Thyroid gland (tissue), 4 donors: Measurements from ENCODE around the gene FIG4. TPM values are rescaled to one million over a fixed set of nuclear protein-coding genes. Genes with fewer than 3 reads are reported as not detected.
"Not testable (repeated sequence)": the region's sequence is repeated elsewhere in the genome, so short reads cannot be mapped to it uniquely, and the experiment has no call there.

Experiments used
- DNase-seq, 2 donors: peaks; one replicate each; pipeline ENCODE4 v3.0.0-alpha.2; 2019
- H3K27ac ChIP-seq, 3 donors: fragments of 200-600 bp; sonication (generic); 1 replicate in 2 of 3; 2 replicates in 1 of 3; pipeline ENCODE4 v1.5.1; 2016 to 2019; ENCODE audit warnings: mild to moderate bottlenecking in 1 of 3, moderate library complexity in 1 of 3
- H3K27me3 ChIP-seq: fragments of 200-600 bp; sonication (generic); one replicate; pipeline ENCODE4 v1.5.1; 2019
- H3K36me3 ChIP-seq, 2 donors: fragments of 200-600 bp; sonication (generic); one replicate each; pipeline ENCODE4 v1.5.1; 2016 to 2019
- H3K4me1 ChIP-seq, 2 donors: fragments of 200-600 bp; sonication (generic); one replicate each; pipeline ENCODE4 v1.5.1; 2017 to 2019
- H3K4me3 ChIP-seq, 3 donors: fragments of 200-600 bp; sonication (generic); replicated peaks in 1 of 3; 1 replicate in 2 of 3; 2 replicates in 1 of 3; pipeline ENCODE4 v1.5.1; 2016; ENCODE audit warnings: mild to moderate bottlenecking in 1 of 3
- H3K9me3 ChIP-seq: fragments of 200-600 bp; sonication (generic); one replicate; pipeline ENCODE4 v1.5.1; 2017
- CTCF ChIP-seq, 6 experiments: fragments of 200-600 bp in 3 of 6; fragments of 450-650 bp in 3 of 6; sonication (generic) in 3 of 6; IDR thresholded peaks; one replicate each; pipeline ENCODE4 v1.5.1; 2016 to 2019; ENCODE audit warnings: antibody characterized with exemption in 6 of 6, mild to moderate bottlenecking in 2 of 6, inconsistent platforms in 1 of 6, moderate library complexity in 1 of 6
- POLR2A ChIP-seq, 2 donors: fragments of 450-650 bp; IDR thresholded peaks; one replicate each; pipeline ENCODE4 v1.6.1; 2017; ENCODE audit warnings: antibody characterized with exemption in 2 of 2, mild to moderate bottlenecking in 2 of 2, moderate library complexity in 1 of 2
- WGBS, 2 donors: methylation state at CpG; one replicate each; pipeline ENCODE4 v1.1.5; 2017; 5-methylcytosine and 5-hydroxymethylcytosine counted together
- intact Hi-C: fragments of 100-400 bp; cut with DNase I; formaldehyde crosslinking; loops from one replicate; pipeline ENCODE4 v1.15.1; 2023
- total RNA-seq, 4 donors: library from RNA; depleted of rRNA; stranded (reverse); fragments of >200 nt; gene quantifications; one replicate each; pipeline ENCODE4 v1.2.3, GENCODE V29; 2016

Gene FIG4
- total RNA-seq, 4 donors from 2014 or later: 11.7 to 17.0 (median 16.6) TPM

GRCh38 chr6:109853951-109854350 is 162.9 kb downstream of the FIG4 start:
- Histone ChIP-seq H3K4me3 (no peak overlapping the region), H3K27me3 (no peaks in the 10 kb centered on the region), H3K27ac (no peak overlapping the region), H3K9me3 (no peaks in the 10 kb centered on the region), H3K4me1 (no peaks in the 10 kb centered on the region), H3K36me3 (no peaks in the 10 kb centered on the region)
- 90 to 93% methylated on average over 2 of the region's 2 CpGs for WGBS, 2 donors
- no peak for TF ChIP-seq POLR2A (IDR thresholded peaks at IDR 0.05)
- TF ChIP-seq CTCF (IDR thresholded peaks at IDR 0.05): no peak
- intact Hi-C loops: no loop called here
- no peak for DNase-seq

DNA sequence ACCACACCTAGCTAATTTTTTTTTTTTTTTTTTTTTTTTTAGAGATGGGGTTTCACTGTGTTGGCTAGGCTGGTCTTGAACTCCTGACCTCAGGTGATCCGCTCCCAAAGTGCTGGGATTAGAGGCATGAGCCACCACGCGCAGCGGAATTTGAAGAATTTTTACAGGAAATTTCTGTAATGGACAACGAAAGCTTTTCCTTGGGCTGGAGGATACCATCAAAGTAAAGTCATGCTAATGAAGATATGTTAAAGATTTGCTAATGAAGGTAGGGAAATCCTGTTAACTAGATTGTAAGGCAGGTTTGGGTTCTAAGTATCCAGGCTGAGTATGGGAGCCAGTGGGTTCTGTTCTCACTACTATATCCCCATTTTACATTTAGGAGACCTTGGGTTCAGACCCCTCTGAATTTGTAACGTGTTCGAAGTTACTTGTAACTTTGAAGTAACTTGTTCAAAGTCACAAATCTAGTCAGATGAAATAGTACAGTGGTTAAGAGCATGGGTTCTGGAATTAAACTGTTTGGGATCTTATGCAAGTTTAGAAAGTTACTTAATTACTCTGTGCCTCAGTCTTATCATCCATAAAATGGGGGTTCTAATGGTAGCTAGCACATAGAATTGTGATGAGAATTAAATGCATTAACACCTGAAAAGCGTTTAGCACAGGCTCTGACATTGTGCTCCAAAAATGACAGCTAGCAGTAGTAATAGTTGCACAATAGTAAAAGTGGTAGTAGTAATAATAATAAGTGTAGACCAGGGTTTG is 163.6 kb downstream of the FIG4 start:
- Histone ChIP-seq H3K4me1 (no peaks in the 10 kb centered on the region), H3K9me3 (no peaks in the 10 kb centered on the region), H3K27me3 (no peaks in the 10 kb centered on the region), H3K4me3 (no peak overlapping the region), H3K27ac (no peak overlapping the region), H3K36me3 (no peaks in the 10 kb centered on the region)
- intact Hi-C loops: no loop called here
- 87 to 92% methylated on average over 8 of the region's 8 CpGs for WGBS, 2 donors
- no peak for TF ChIP-seq POLR2A (IDR thresholded peaks at IDR 0.05)
- no peak for TF ChIP-seq CTCF (IDR thresholded peaks at IDR 0.05)
- no peak for DNase-seq

- H3K27me3 ChIP-seq, H3K36me3 ChIP-seq, DNase-seq, H3K9me3 ChIP-seq, intact Hi-C loops, H3K4me1 ChIP-seq, H3K4me3 ChIP-seq, H3K27ac ChIP-seq: not testable (repeated sequence)
- WGBS, 2 donors: 91 to 92% methylated on average over 9 of the region's 9 CpGs
Observed at GRCh38 chr6:109855476-109856040, 164.5 kb downstream of the FIG4 start.

DNA sequence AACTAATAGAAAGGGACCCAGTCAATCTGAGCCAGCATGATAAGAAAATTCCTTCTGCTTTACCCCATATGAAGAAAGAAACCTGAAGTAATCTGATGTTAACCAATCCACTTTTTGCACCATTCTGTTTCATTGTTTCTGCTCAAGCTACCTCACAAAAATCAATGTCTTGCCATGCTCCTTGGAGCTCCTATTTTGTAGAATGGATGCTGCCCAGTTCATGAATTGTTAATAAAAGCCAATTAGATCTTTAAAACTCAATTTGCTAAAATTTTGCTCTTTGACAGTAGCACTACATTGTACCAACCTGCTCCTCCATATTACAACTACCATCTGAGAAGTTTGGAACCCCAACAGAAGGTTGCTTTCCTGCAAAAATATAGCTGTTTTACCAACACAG is 170.8 kb downstream of the FIG4 start:
- Histone ChIP-seq H3K27ac (no peak overlapping the region), H3K9me3 (no peaks in the 10 kb centered on the region), H3K4me1 (peaks cover 2 to 3% of the 10 kb centered on the region in 2 donors), H3K27me3 (no peaks in the 10 kb centered on the region), H3K36me3 (no peaks in the 10 kb centered on the region), H3K4me3 (no peak overlapping the region)
- DNase-seq: no peak
- TF ChIP-seq POLR2A (IDR thresholded peaks at IDR 0.05) (no peak), CTCF (IDR thresholded peaks at IDR 0.05) (no peak)
- intact Hi-C loops: no loop called here

DNA sequence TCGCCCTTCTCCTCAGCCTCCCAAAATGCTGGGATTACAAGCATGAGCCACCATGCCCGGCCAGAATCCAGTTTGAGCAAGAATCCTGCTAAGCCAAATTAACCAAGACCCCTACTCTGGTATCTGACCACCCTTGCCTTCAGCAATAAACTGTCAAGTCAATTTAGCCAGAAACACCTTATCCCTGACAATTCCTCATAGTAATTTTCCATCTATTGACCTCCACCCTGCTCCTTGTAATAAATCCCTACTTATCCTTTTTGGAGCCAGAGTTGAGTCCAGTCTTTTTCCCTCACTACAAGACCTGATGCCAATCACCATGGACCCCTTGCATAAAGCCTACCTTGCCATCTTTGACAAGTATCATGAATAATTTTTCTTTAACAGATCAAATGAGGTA is 173.0 kb downstream of the FIG4 start:
- Histone ChIP-seq H3K9me3 (no peaks in the 10 kb centered on the region), H3K27ac (no peak overlapping the region), H3K27me3 (no peaks in the 10 kb centered on the region), H3K36me3 (no peaks in the 10 kb centered on the region), H3K4me1 (peaks cover 10 to 19% of the 10 kb centered on the region in 2 donors), H3K4me3 (no peak overlapping the region)
- TF ChIP-seq POLR2A (IDR thresholded peaks at IDR 0.05): no peak
- no peak for TF ChIP-seq CTCF (IDR thresholded peaks at IDR 0.05)
- intact Hi-C loops: no loop called here
- WGBS, 2 donors: 89 to 90% methylated on average over 2 of the region's 2 CpGs
- DNase-seq: no peak
